PC-9 (cell line): ENCODE data around the gene CDC20. TPM values are rescaled to one million over a fixed set of nuclear protein-coding genes. Genes with fewer than 3 reads are reported as not detected.

ENCODE experiments used
- BruUV-seq: library from RNA; stranded (reverse); fragments of 400-500 nt; replicated peaks from 2 replicates; lab custom pipeline; 2021; lab: Mats Ljungman, UMichigan
- CTCF ChIA-PET: fragments of 300-600 bp; sonication (Branson Sonifier 250); formaldehyde crosslinking; loops from one replicate; lab custom pipeline; 2022; ENCODE audit warnings: antibody characterized with exemption; lab: Charles Lee
- POLR2A ChIA-PET: fragments of 300-600 bp; sonication (Branson Sonifier 250); formaldehyde crosslinking; loops from one replicate; lab custom pipeline; 2022; ENCODE audit warnings: antibody characterized with exemption; ENCODE audit not compliant: unreplicated experiment; lab: Charles Lee
- DNase-seq, 2 experiments: peaks; one replicate each; pipeline versions ENCODE4 v3.0.0 to v3.0.0-alpha.2; 2015 to 2022; ENCODE audit warnings: mixed read lengths in 1 of 2
- H2AFZ ChIP-seq: fragments of 200-600 bp; sonication (generic); 2 replicates; pipeline ENCODE4 v1.8.1; 2017; ENCODE audit warnings: antibody characterized with exemption
- H3F3A ChIP-seq: fragments of 200-600 bp; sonication (generic); 2 replicates; pipeline ENCODE4 v1.8.1; 2017; ENCODE audit warnings: antibody characterized with exemption, mild to moderate bottlenecking, low read depth; ENCODE audit not compliant: insufficient read depth
- H3K27ac ChIP-seq: fragments of 200-600 bp; sonication (generic); 2 replicates; pipeline ENCODE4 v1.6.1; 2016; ENCODE audit warnings: mixed run types
- H3K27me3 ChIP-seq: fragments of 200-600 bp; sonication (generic); 2 replicates; pipeline ENCODE4 v1.6.1; 2016; ENCODE audit warnings: low read depth, mixed run types; ENCODE audit not compliant: insufficient read depth
- H3K36me3 ChIP-seq: fragments of 200-600 bp; sonication (generic); 2 replicates; pipeline ENCODE4 v1.6.1; 2016; ENCODE audit warnings: low read depth, mixed run types
- H3K4me1 ChIP-seq: fragments of 200-600 bp; sonication (generic); replicated peaks from 2 replicates; pipeline ENCODE4 v1.6.1; 2016; ENCODE audit warnings: mixed run types; ENCODE audit not compliant: insufficient read depth
- H3K4me2 ChIP-seq: fragments of 200-600 bp; sonication (generic); 2 replicates; pipeline ENCODE4 v1.6.1; 2017; ENCODE audit warnings: mixed run types
- H3K4me3 ChIP-seq: fragments of 200-600 bp; sonication (generic); 2 replicates; pipeline ENCODE4 v1.6.1; 2016; ENCODE audit warnings: mixed run types
- H3K79me2 ChIP-seq: fragments of 200-600 bp; sonication (generic); 2 replicates; pipeline ENCODE4 v1.6.1; 2017; ENCODE audit warnings: low read depth, mixed run types
- H3K9me2 ChIP-seq: fragments of 200-600 bp; sonication (generic); 2 replicates; pipeline ENCODE4 v1.8.1; 2017; ENCODE audit warnings: mild to moderate bottlenecking; ENCODE audit not compliant: insufficient read depth
- H3K9me3 ChIP-seq: fragments of 200-600 bp; sonication (generic); 2 replicates; pipeline ENCODE4 v1.8.1; 2016; ENCODE audit warnings: low read depth; ENCODE audit not compliant: insufficient read depth
- H4K20me1 ChIP-seq: fragments of 200-600 bp; sonication (generic); 2 replicates; pipeline ENCODE4 v1.8.1; 2017; ENCODE audit not compliant: insufficient read depth
- EZH2 ChIP-seq: fragments of 200-600 bp; sonication (generic); IDR thresholded peaks from 2 replicates; pipeline ENCODE4 v1.8.0; 2017; ENCODE audit warnings: antibody characterized with exemption, low read depth
- intact Hi-C: fragments of 100-400 bp; cut with micrococcal nuclease; formaldehyde crosslinking; loops from one replicate; pipeline ENCODE4 v1.10.0; 2022; ENCODE audit not compliant: unreplicated experiment
- total RNA-seq: library from RNA; stranded (reverse); gene quantifications from 2 replicates; pipeline ENCODE4 v1.2.3, GENCODE V29; 2021
- TF ChIP-seq, protein P1 (sequence below): fragments of 200-600 bp; sonication (generic); conservative IDR thresholded peaks from 2 replicates; pipeline ENCODE4 v1.6.1; 2017; ENCODE audit warnings: mixed run types, antibody characterized with exemption, mild to moderate bottlenecking, moderate library complexity

Gene CDC20
- total RNA-seq, 1 experiment from 2014 or later, result 229 TPM

DNA sequence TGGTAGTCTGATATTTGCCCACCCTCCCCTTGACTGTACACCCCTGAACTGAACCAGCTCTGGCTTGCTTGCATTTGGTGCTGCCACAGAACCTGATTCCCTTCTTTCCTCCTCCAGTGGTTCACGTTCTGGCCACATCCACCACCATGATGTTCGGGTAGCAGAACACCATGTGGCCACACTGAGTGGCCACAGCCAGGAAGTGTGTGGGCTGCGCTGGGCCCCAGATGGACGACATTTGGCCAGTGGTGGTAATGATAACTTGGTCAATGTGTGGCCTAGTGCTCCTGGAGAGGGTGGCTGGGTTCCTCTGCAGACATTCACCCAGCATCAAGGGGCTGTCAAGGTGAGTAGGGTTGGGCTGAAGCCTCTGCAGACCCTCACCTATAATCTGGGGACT lies 1.8 kb downstream of the CDC20 start:
- BruUV-seq, result no TSS peak
- Histone ChIP-seq H2AFZ (no peak overlapping the region), H3F3A (peaks cover 71% of the 10 kb centered on the region), H3K9me2 (no peaks in the 10 kb centered on the region), H3K27ac (no peak overlapping the region), H3K4me1 (peaks cover 59% of the 10 kb centered on the region), H3K4me2 (peak overlapping the region; percentile 86), H3K27me3 (no peaks in the 10 kb centered on the region), H3K36me3 (peaks cover 38% of the 10 kb centered on the region), H3K4me3 (peak overlapping the region; percentile 86; the same call in 1 of the 2 replicates), H3K9me3 (no peaks in the 10 kb centered on the region), H3K79me2 (peaks cover 68% of the 10 kb centered on the region), H4K20me1 (0 out of 2 replicates have a peak, but pooled peaks cover 3% of the 10 kb centered on the region)
- POLR2A ChIA-PET, result interaction anchor here (0.7 kb wide), 1 partner anchor 12 kb away, joined by 5 read pairs; no protein-coding TSS in a partner anchor
- DNase-seq, result no peak
- intact Hi-C loops, result no loop called here
- CTCF ChIA-PET, result no interaction called here
- TF ChIP-seq, protein P1, sequence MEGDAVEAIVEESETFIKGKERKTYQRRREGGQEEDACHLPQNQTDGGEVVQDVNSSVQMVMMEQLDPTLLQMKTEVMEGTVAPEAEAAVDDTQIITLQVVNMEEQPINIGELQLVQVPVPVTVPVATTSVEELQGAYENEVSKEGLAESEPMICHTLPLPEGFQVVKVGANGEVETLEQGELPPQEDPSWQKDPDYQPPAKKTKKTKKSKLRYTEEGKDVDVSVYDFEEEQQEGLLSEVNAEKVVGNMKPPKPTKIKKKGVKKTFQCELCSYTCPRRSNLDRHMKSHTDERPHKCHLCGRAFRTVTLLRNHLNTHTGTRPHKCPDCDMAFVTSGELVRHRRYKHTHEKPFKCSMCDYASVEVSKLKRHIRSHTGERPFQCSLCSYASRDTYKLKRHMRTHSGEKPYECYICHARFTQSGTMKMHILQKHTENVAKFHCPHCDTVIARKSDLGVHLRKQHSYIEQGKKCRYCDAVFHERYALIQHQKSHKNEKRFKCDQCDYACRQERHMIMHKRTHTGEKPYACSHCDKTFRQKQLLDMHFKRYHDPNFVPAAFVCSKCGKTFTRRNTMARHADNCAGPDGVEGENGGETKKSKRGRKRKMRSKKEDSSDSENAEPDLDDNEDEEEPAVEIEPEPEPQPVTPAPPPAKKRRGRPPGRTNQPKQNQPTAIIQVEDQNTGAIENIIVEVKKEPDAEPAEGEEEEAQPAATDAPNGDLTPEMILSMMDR, result no peak
- TF ChIP-seq EZH2, result no peak

GRCh38 chr1:43363283-43363934 lies 4.6 kb downstream of the CDC20 start:
- Histone ChIP-seq H3K9me3 (no peaks in the 10 kb centered on the region), H3K79me2 (peaks cover 78% of the 10 kb centered on the region), H3F3A (peaks cover 74% of the 10 kb centered on the region), H3K4me1 (peaks cover 62% of the 10 kb centered on the region), H3K4me2 (0 out of 2 replicates have a peak overlapping the region, but pooled peaks have one; percentile 2), H3K4me3 (no peak overlapping the region), H3K27me3 (no peaks in the 10 kb centered on the region), H4K20me1 (0 out of 2 replicates have a peak, but pooled peaks cover 3% of the 10 kb centered on the region), H3K36me3 (peaks cover 38% of the 10 kb centered on the region), H3K27ac (0 out of 2 replicates have a peak overlapping the region, but pooled peaks have one; percentile 18), H2AFZ (no peak overlapping the region), H3K9me2 (no peaks in the 10 kb centered on the region)
- no peak for DNase-seq
- no peak for TF ChIP-seq EZH2
- TF ChIP-seq, protein P1, result no peak
- intact Hi-C loops, result no loop called here
- BruUV-seq, result no TSS peak
- ChIA-PET CTCF (no interaction called here), POLR2A (interaction anchor here (0.7 kb wide), 1 partner anchor 10 kb away, joined by 4 read pairs; no protein-coding TSS in a partner anchor)

- peaks cover 38% of the 10 kb centered on the region for H3K36me3 ChIP-seq
These were observed 5.2 kb downstream of the CDC20 start for GRCh38 chr1:43363935-43364525.

More at GRCh38 chr1:43363935-43364525, 5.2 kb downstream of the CDC20 start:
- Histone ChIP-seq H3F3A (peaks cover 79% of the 10 kb centered on the region), H2AFZ (no peak overlapping the region), H3K4me3 (no peak overlapping the region), H3K4me2 (0 out of 2 replicates have a peak overlapping the region, but pooled peaks have one; percentile 2), H3K27ac (peak overlapping the region; percentile 18; the same call in 1 of the 2 replicates), H3K79me2 (peaks cover 82% of the 10 kb centered on the region), H3K4me1 (peaks cover 62% of the 10 kb centered on the region), H4K20me1 (0 out of 2 replicates have a peak, but pooled peaks cover 3% of the 10 kb centered on the region), H3K9me3 (no peaks in the 10 kb centered on the region), H3K9me2 (no peaks in the 10 kb centered on the region), H3K27me3 (no peaks in the 10 kb centered on the region)
- no peak for DNase-seq
- BruUV-seq, result no TSS peak
- intact Hi-C loops, result no loop called here
- ChIA-PET POLR2A (interaction anchor here (0.5 to 0.7 kb wide), 2 partner anchors 10 to 223 kb away, joined by 4 to 8 read pairs; no protein-coding TSS in a partner anchor), CTCF (no interaction called here)
- TF ChIP-seq, protein P1, result no peak
- no peak for TF ChIP-seq EZH2
